Measurements from ENCODE around the gene UBE2D4. TPM values are rescaled to one million over a fixed set of nuclear protein-coding genes. Genes with fewer than 3 reads are reported as not detected.

The UBE2D4 gene
- total RNA-seq, 1 experiment from 2014 or later = 6.4 TPM

GRCh38 chr7:43915907-43916306 is 10.3 kb upstream of the UBE2D4 start:
- Histone ChIP-seq H2AK5ac (ENCODE audit: insufficient read length, low read length) (no peak overlapping the region), H2BK120ac (ENCODE audit: low read depth, low read length, poor library complexity, severe bottlenecking) (no peak overlapping the region), H3K23me2 (ENCODE audit: insufficient read length, low read depth, low read length, poor library complexity, severe bottlenecking) (peaks cover 2% of the 10 kb centered on the region), H3K9me3 (ENCODE audit: control insufficient read depth, low read depth, low read length) (peaks cover 10% of the 10 kb centered on the region), H4K5ac (ENCODE audit: insufficient read length, low read depth, low read length) (no peak overlapping the region), H3K4me1 (ENCODE audit: insufficient read depth, low read length) (no peaks in the 10 kb centered on the region), H2BK5ac (ENCODE audit: insufficient read length, low read length) (no peak overlapping the region), H3K79me1 (ENCODE audit: insufficient read depth, low read depth, low read length, poor library complexity, severe bottlenecking) (no peaks in the 10 kb centered on the region), H3K27me3 (ENCODE audit: insufficient read depth, low read length) (no peaks in the 10 kb centered on the region), H2BK20ac (ENCODE audit: low read depth, low read length, poor library complexity, severe bottlenecking) (no peak overlapping the region), H3K4ac (ENCODE audit: low read depth, low read length) (no peak overlapping the region), H3K14ac (ENCODE audit: insufficient read depth, low read length) (no peak overlapping the region), H2AFZ (ENCODE audit: low read length) (no peak overlapping the region), H3K9ac (ENCODE audit: extremely low read depth, insufficient read length, low read length) (no peak overlapping the region), H3K18ac (ENCODE audit: insufficient read length, low read depth, low read length) (no peak overlapping the region), H3K27ac (ENCODE audit: insufficient read length, low read depth, low read length) (no peak overlapping the region), H3K4me2 (ENCODE audit: insufficient read depth, insufficient read length, low read length) (no peak overlapping the region), H4K20me1 (ENCODE audit: control insufficient read depth, insufficient read depth, insufficient read length) (no peaks in the 10 kb centered on the region), H3K23ac (ENCODE audit: insufficient read length, low read depth, low read length) (no peak overlapping the region), H3T11ph (ENCODE audit: low read length) (no peak overlapping the region), H4K91ac (ENCODE audit: insufficient read length, low read depth, low read length) (no peak overlapping the region), H3K79me2 (ENCODE audit: insufficient read depth, low read length) (no peaks in the 10 kb centered on the region), H4K8ac (replicated peaks; ENCODE audit: insufficient read length, low read depth, low read length) (no peak overlapping the region), H2BK12ac (ENCODE audit: insufficient read length, low read depth, low read length) (no peak overlapping the region), H3K56ac (ENCODE audit: insufficient read length, low read depth, low read length) (no peak overlapping the region), H2BK15ac (ENCODE audit: low read depth, low read length) (no peak overlapping the region)
- peaks cover 18 to 19% of the 10 kb centered on the region in 2 experiments for H3K4me1 Mint-ChIP-seq
- no CpG with 5 or more reads among the region's 5 CpGs for WGBS (ENCODE audit: extremely low coverage, insufficient read length, low lambda C conversion rate)
- H3K9me3 Mint-ChIP-seq = peaks cover 18 to 33% of the 10 kb centered on the region in 2 experiments
- no peak overlapping the region for H3K4me3 Mint-ChIP-seq
- peaks cover 1% of the 10 kb centered on the region for H3K27me3 Mint-ChIP-seq (ENCODE audit: low read depth)
- peaks cover 6 to 21% (median 14%) of the 10 kb centered on the region in 3 experiments for H3K36me3 Mint-ChIP-seq (ENCODE audit: insufficient read depth in 1 of 3, low read depth in 3 of 3)
- no peak for DNase-seq
- no peak for TF ChIP-seq CTCF (conservative IDR thresholded peaks at IDR 0.05)
- no peak overlapping the region for H3K27ac Mint-ChIP-seq
